Measurements from ENCODE around the gene MED22.

Gene MED22

GRCh38 chr9:133384736-133385321 lies 36.9 kb upstream of the MED22 start:
- Histone ChIP-seq H3K9me3 (ENCODE audit: control extremely low read depth in 1 of 5, control insufficient read depth in 4 of 5, insufficient read depth in 2 of 5, low read depth in 1 of 5, low read length in 4 of 5) (no peaks in the 10 kb centered on the region), H3K4me1 (ENCODE audit: control extremely low read depth in 1 of 4, control insufficient read depth in 4 of 4, insufficient read depth in 4 of 4, low read length in 3 of 4) (no peaks in the 10 kb centered on the region), H3K36me3 (ENCODE audit: control insufficient read depth in 4 of 4, insufficient read depth in 4 of 4, low read length in 3 of 4) (no peaks in the 10 kb centered on the region), H3K27ac (ENCODE audit: insufficient read depth in 1 of 2, low read depth in 1 of 2, low read length in 2 of 2, poor library complexity in 1 of 2, severe bottlenecking in 2 of 2) (no peak overlapping the region), H3K4me3 (ENCODE audit: control insufficient read depth in 1 of 7, extremely low read depth in 1 of 7, insufficient read depth in 4 of 7, low read depth in 2 of 7, low read length in 6 of 7) (no peak overlapping the region), H3K27me3 (replicated peaks in 2 of 5; ENCODE audit: control insufficient read depth in 4 of 5, insufficient read depth in 5 of 5, low read length in 4 of 5) (no peaks in the 10 kb centered on the region)
- DNase-seq = no peak
- ChIA-PET CTCF (interaction anchor here (1.0 to 1.4 kb wide), 3 partner anchors 11 to 31 kb away, joined by 3 read pairs; no protein-coding TSS in a partner anchor), POLR2A (no interaction called here)
- WGBS (ENCODE audit: insufficient coverage) = 98% methylated on average over 9 of the region's 17 CpGs

- DNase-seq = no peak
- Histone ChIP-seq H3K4me1 (ENCODE audit: control extremely low read depth in 1 of 4, control insufficient read depth in 4 of 4, insufficient read depth in 4 of 4, low read length in 3 of 4) (no peaks in the 10 kb centered on the region), H3K36me3 (ENCODE audit: control insufficient read depth in 4 of 4, insufficient read depth in 4 of 4, low read length in 3 of 4) (no peaks in the 10 kb centered on the region), H3K4me3 (ENCODE audit: control insufficient read depth in 1 of 7, extremely low read depth in 1 of 7, insufficient read depth in 4 of 7, low read depth in 2 of 7, low read length in 6 of 7) (no peak overlapping the region), H3K27me3 (replicated peaks in 2 of 5; ENCODE audit: control insufficient read depth in 4 of 5, insufficient read depth in 5 of 5, low read length in 4 of 5) (no peaks in the 10 kb centered on the region), H3K27ac (ENCODE audit: insufficient read depth in 1 of 2, low read depth in 1 of 2, low read length in 2 of 2, poor library complexity in 1 of 2, severe bottlenecking in 2 of 2) (no peak overlapping the region), H3K9me3 (ENCODE audit: control extremely low read depth in 1 of 5, control insufficient read depth in 4 of 5, insufficient read depth in 2 of 5, low read depth in 1 of 5, low read length in 4 of 5) (no peaks in the 10 kb centered on the region)
- CTCF ChIA-PET = interaction anchor here (1.0 kb wide), 1 partner anchor 33 kb away, joined by 3 read pairs; no protein-coding TSS in a partner anchor
- 100% methylated on average over 2 of the region's 3 CpGs for WGBS (ENCODE audit: insufficient coverage)
- POLR2A ChIA-PET = no interaction called here
These were observed 35.5 kb upstream of the MED22 start for GRCh38 chr9:133383438-133383837.

- no peak for DNase-seq
- Histone ChIP-seq H3K27ac (ENCODE audit: insufficient read depth in 1 of 2, low read depth in 1 of 2, low read length in 2 of 2, poor library complexity in 1 of 2, severe bottlenecking in 2 of 2) (no peak overlapping the region), H3K4me1 (ENCODE audit: control extremely low read depth in 1 of 4, control insufficient read depth in 4 of 4, insufficient read depth in 4 of 4, low read length in 3 of 4) (no peaks in the 10 kb centered on the region), H3K36me3 (ENCODE audit: control insufficient read depth in 4 of 4, insufficient read depth in 4 of 4, low read length in 3 of 4) (no peaks in the 10 kb centered on the region), H3K27me3 (replicated peaks in 2 of 5; ENCODE audit: control insufficient read depth in 4 of 5, insufficient read depth in 5 of 5, low read length in 4 of 5) (no peaks in the 10 kb centered on the region), H3K9me3 (ENCODE audit: control extremely low read depth in 1 of 5, control insufficient read depth in 4 of 5, insufficient read depth in 2 of 5, low read depth in 1 of 5, low read length in 4 of 5) (peaks cover 0 to 1% (median 0%) of the 10 kb centered on the region in 5 experiments), H3K4me3 (ENCODE audit: control insufficient read depth in 1 of 7, extremely low read depth in 1 of 7, insufficient read depth in 4 of 7, low read depth in 2 of 7, low read length in 6 of 7) (no peak overlapping the region)
- 94% methylated on average over 4 of the region's 4 CpGs for WGBS (ENCODE audit: insufficient coverage)
- ChIA-PET CTCF (no interaction called here), POLR2A (no interaction called here)
These were observed 34.7 kb upstream of the MED22 start for GRCh38 chr9:133382507-133383141.

GRCh38 chr9:133380734-133381133 lies 32.8 kb upstream of the MED22 start:
- Histone ChIP-seq H3K4me3 (ENCODE audit: control insufficient read depth in 1 of 7, extremely low read depth in 1 of 7, insufficient read depth in 4 of 7, low read depth in 2 of 7, low read length in 6 of 7) (no peak overlapping the region), H3K4me1 (ENCODE audit: control extremely low read depth in 1 of 4, control insufficient read depth in 4 of 4, insufficient read depth in 4 of 4, low read length in 3 of 4) (peaks cover 0 to 9% (median 8%) of the 10 kb centered on the region in 4 experiments), H3K27ac (ENCODE audit: insufficient read depth in 1 of 2, low read depth in 1 of 2, low read length in 2 of 2, poor library complexity in 1 of 2, severe bottlenecking in 2 of 2) (no peak overlapping the region), H3K9me3 (ENCODE audit: control extremely low read depth in 1 of 5, control insufficient read depth in 4 of 5, insufficient read depth in 2 of 5, low read depth in 1 of 5, low read length in 4 of 5) (peaks cover 0 to 1% (median 0%) of the 10 kb centered on the region in 5 experiments), H3K36me3 (ENCODE audit: control insufficient read depth in 4 of 4, insufficient read depth in 4 of 4, low read length in 3 of 4) (no peaks in the 10 kb centered on the region), H3K27me3 (replicated peaks in 2 of 5; ENCODE audit: control insufficient read depth in 4 of 5, insufficient read depth in 5 of 5, low read length in 4 of 5) (no peaks in the 10 kb centered on the region)
- WGBS (ENCODE audit: insufficient coverage) = 92% methylated on average over 2 of the region's 4 CpGs
- DNase-seq = no peak
- CTCF ChIA-PET = interaction anchor here (1.2 kb wide), 1 partner anchor 50 kb away, joined by 3 read pairs; no protein-coding TSS in a partner anchor
- POLR2A ChIA-PET = interaction anchor here (0.6 kb wide), 1 partner anchor 62 kb away, joined by 3 read pairs; no protein-coding TSS in a partner anchor

GRCh38 chr9:133379153-133380086 lies 31.5 kb upstream of the MED22 start:
- H3K9me3 ChIP-seq (ENCODE audit: control extremely low read depth in 1 of 5, control insufficient read depth in 4 of 5, insufficient read depth in 2 of 5, low read depth in 1 of 5, low read length in 4 of 5) = peaks cover 0 to 1% (median 0%) of the 10 kb centered on the region in 5 experiments
- H3K4me1 ChIP-seq (ENCODE audit: control extremely low read depth in 1 of 4, control insufficient read depth in 4 of 4, insufficient read depth in 4 of 4, low read length in 3 of 4) = peaks cover 6 to 18% (median 16%) of the 10 kb centered on the region in 4 experiments
- POLR2A ChIA-PET = no interaction called here
- H3K27me3 ChIP-seq (replicated peaks in 2 of 5; ENCODE audit: control insufficient read depth in 4 of 5, insufficient read depth in 5 of 5, low read length in 4 of 5) = no peaks in the 10 kb centered on the region
- 93% methylated on average over 9 of the region's 14 CpGs for WGBS (ENCODE audit: insufficient coverage)
- no peak overlapping the region for H3K27ac ChIP-seq (ENCODE audit: insufficient read depth in 1 of 2, low read depth in 1 of 2, low read length in 2 of 2, poor library complexity in 1 of 2, severe bottlenecking in 2 of 2)
- no peak overlapping the region for H3K4me3 ChIP-seq (ENCODE audit: control insufficient read depth in 1 of 7, extremely low read depth in 1 of 7, insufficient read depth in 4 of 7, low read depth in 2 of 7, low read length in 6 of 7)
- no peaks in the 10 kb centered on the region for H3K36me3 ChIP-seq (ENCODE audit: control insufficient read depth in 4 of 4, insufficient read depth in 4 of 4, low read length in 3 of 4)
- DNase-seq = no peak
- CTCF ChIA-PET = interaction anchor here (0.8 to 1.4 kb wide), 5 partner anchors 11 to 49 kb away, joined by 3 to 4 read pairs (median 3); no protein-coding TSS in a partner anchor

- Histone ChIP-seq H3K36me3 (ENCODE audit: control insufficient read depth in 4 of 4, insufficient read depth in 4 of 4, low read length in 3 of 4) (no peaks in the 10 kb centered on the region), H3K4me3 (ENCODE audit: control insufficient read depth in 1 of 7, extremely low read depth in 1 of 7, insufficient read depth in 4 of 7, low read depth in 2 of 7, low read length in 6 of 7) (no peak overlapping the region), H3K4me1 (ENCODE audit: control extremely low read depth in 1 of 4, control insufficient read depth in 4 of 4, insufficient read depth in 4 of 4, low read length in 3 of 4) (peaks cover 6 to 25% (median 22%) of the 10 kb centered on the region in 4 experiments), H3K27ac (ENCODE audit: insufficient read depth in 1 of 2, low read depth in 1 of 2, low read length in 2 of 2, poor library complexity in 1 of 2, severe bottlenecking in 2 of 2) (no peak overlapping the region), H3K27me3 (replicated peaks in 2 of 5; ENCODE audit: control insufficient read depth in 4 of 5, insufficient read depth in 5 of 5, low read length in 4 of 5) (no peaks in the 10 kb centered on the region), H3K9me3 (ENCODE audit: control extremely low read depth in 1 of 5, control insufficient read depth in 4 of 5, insufficient read depth in 2 of 5, low read depth in 1 of 5, low read length in 4 of 5) (peaks cover 0 to 1% (median 0%) of the 10 kb centered on the region in 5 experiments)
- DNase-seq = no peak
- CTCF ChIA-PET = interaction anchor here (0.8 to 1.4 kb wide), 4 partner anchors 12 to 21 kb away, joined by 3 to 4 read pairs (median 3); no protein-coding TSS in a partner anchor
- 60% methylated on average over 1 of the region's 1 CpG for WGBS (ENCODE audit: insufficient coverage)
- POLR2A ChIA-PET = no interaction called here
These were observed 30.6 kb upstream of the MED22 start for GRCh38 chr9:133378408-133378962.
